BLaER1 (cell line): ENCODE data around the gene SERBP1.
A peak's percentile ranks its signal among the peaks of the same experiment; 100 is the strongest.
"Not testable (repeated sequence)": the region's sequence is repeated elsewhere in the genome, so short reads cannot be mapped to it uniquely, and the experiment has no call there.

Experiments used
- H3K27ac ChIP-seq: shearing (Covaris generic); formaldehyde crosslinking; 2 replicates; pipeline ENCODE4 v1.8.1; 2022
- H3K27me3 ChIP-seq: shearing (Covaris generic); formaldehyde crosslinking; 2 replicates; pipeline ENCODE4 v1.8.1; 2022
- H3K36me3 ChIP-seq: shearing (Covaris generic); formaldehyde crosslinking; 2 replicates; pipeline ENCODE4 v1.8.1; 2022
- H3K4me1 ChIP-seq: shearing (Covaris generic); formaldehyde crosslinking; 2 replicates; pipeline ENCODE4 v1.8.1; 2022
- H3K4me2 ChIP-seq: shearing (Covaris generic); formaldehyde crosslinking; 2 replicates; pipeline ENCODE4 v1.8.1; 2022
- H3K4me3 ChIP-seq: shearing (Covaris generic); formaldehyde crosslinking; 2 replicates; pipeline ENCODE4 v1.8.1; 2022
- H3K9ac ChIP-seq: shearing (Covaris generic); formaldehyde crosslinking; 2 replicates; pipeline ENCODE4 v1.8.1; 2022
- H3K9me3 ChIP-seq: shearing (Covaris generic); formaldehyde crosslinking; 2 replicates; pipeline ENCODE4 v1.8.1; 2022
- H4K20me1 ChIP-seq: shearing (Covaris generic); formaldehyde crosslinking; 2 replicates; pipeline ENCODE4 v1.8.1; 2022
- Cebpa-rat ChIP-seq: shearing (Covaris generic); IDR thresholded peaks from 2 replicates; pipeline ENCODE4 v1.8.1; 2022

SERBP1 gene

GRCh38 chr1:67463298-67463955, 33.2 kb upstream of the SERBP1 start:
- Histone ChIP-seq H3K27me3 (no peaks in the 10 kb centered on the region), H3K4me3 (no peak overlapping the region), H3K4me1 (no peaks in the 10 kb centered on the region), H4K20me1 (no peaks in the 10 kb centered on the region), H3K36me3 (no peaks in the 10 kb centered on the region), H3K27ac (no peak overlapping the region), H3K9me3 (no peaks in the 10 kb centered on the region), H3K9ac (no peak overlapping the region), H3K4me2 (no peak overlapping the region)
- TF ChIP-seq Cebpa-rat, result no peak

- no peaks in the 10 kb centered on the region for H3K4me1 ChIP-seq
- no peak for TF ChIP-seq Cebpa-rat
- H4K20me1 ChIP-seq, result no peaks in the 10 kb centered on the region
- no peak overlapping the region for H3K27ac ChIP-seq
- H3K36me3 ChIP-seq, result no peaks in the 10 kb centered on the region
- no peak overlapping the region for H3K4me2 ChIP-seq
- H3K9ac ChIP-seq, result no peak overlapping the region
- no peaks in the 10 kb centered on the region for H3K9me3 ChIP-seq
- no peak overlapping the region for H3K4me3 ChIP-seq
- no peaks in the 10 kb centered on the region for H3K27me3 ChIP-seq
Observed at GRCh38 chr1:67460676-67461500, 30.7 kb upstream of the SERBP1 start.

DNA sequence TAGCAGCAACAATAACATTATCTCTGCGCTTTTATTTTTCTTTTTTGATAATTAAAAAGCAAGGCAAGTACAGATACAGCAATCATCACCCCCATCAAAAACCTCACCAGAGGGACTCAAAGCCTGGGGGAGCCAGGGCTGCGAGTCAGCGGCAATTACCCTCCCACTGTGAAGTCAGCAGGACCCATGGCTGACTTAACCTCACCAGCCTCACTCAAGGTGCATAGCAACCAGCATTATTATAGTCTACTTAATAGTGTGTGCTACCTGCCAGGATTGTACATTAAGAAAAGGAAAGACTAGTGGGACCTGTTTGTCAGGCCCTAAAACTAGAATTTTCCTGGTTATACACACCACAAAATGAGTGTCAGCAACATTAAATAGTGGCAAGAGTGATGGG, 28.9 kb upstream of the SERBP1 start:
- Histone ChIP-seq H3K4me2 (no peak overlapping the region), H4K20me1 (no peaks in the 10 kb centered on the region), H3K4me1 (no peaks in the 10 kb centered on the region), H3K27ac (no peak overlapping the region), H3K4me3 (no peak overlapping the region), H3K27me3 (no peaks in the 10 kb centered on the region), H3K9me3 (no peaks in the 10 kb centered on the region), H3K36me3 (no peaks in the 10 kb centered on the region), H3K9ac (no peak overlapping the region)
- TF ChIP-seq Cebpa-rat, result no peak

GRCh38 chr1:67458663-67459062, 28.5 kb upstream of the SERBP1 start:
- no peaks in the 10 kb centered on the region for H3K4me1 ChIP-seq
- no peak overlapping the region for H3K4me3 ChIP-seq
- H3K36me3 ChIP-seq, result no peaks in the 10 kb centered on the region
- H4K20me1 ChIP-seq, result no peaks in the 10 kb centered on the region
- no peak overlapping the region for H3K27ac ChIP-seq
- no peak overlapping the region for H3K9ac ChIP-seq
- no peak for TF ChIP-seq Cebpa-rat
- no peak overlapping the region for H3K4me2 ChIP-seq
- no peaks in the 10 kb centered on the region for H3K27me3 ChIP-seq
- H3K9me3 ChIP-seq, result no peaks in the 10 kb centered on the region

DNA sequence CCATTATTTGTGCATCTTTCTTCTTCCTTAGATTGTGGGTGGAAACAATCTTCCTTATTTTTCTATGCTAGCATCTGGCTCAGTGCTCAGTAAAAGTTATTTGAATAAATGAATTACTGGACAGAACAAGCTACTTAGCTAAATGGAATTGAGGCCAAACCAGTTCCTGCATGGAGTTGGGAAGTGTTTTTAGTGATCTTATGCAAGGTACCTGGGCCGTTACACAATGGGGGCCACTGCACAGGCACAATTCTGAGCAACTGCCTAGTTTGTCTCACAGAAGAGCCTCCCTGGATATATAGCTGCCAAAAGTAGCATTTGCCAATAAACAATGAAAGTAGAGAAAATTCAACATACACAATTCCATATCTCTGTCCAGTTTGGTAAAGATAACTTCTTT, 27.0 kb upstream of the SERBP1 start:
- Histone ChIP-seq H3K36me3 (no peaks in the 10 kb centered on the region), H3K4me3 (no peak overlapping the region), H3K27ac (no peak overlapping the region), H3K9me3 (no peaks in the 10 kb centered on the region), H3K27me3 (no peaks in the 10 kb centered on the region), H3K4me2 (no peak overlapping the region), H4K20me1 (no peaks in the 10 kb centered on the region), H3K9ac (no peak overlapping the region), H3K4me1 (no peaks in the 10 kb centered on the region)
- TF ChIP-seq Cebpa-rat, result no peak

DNA sequence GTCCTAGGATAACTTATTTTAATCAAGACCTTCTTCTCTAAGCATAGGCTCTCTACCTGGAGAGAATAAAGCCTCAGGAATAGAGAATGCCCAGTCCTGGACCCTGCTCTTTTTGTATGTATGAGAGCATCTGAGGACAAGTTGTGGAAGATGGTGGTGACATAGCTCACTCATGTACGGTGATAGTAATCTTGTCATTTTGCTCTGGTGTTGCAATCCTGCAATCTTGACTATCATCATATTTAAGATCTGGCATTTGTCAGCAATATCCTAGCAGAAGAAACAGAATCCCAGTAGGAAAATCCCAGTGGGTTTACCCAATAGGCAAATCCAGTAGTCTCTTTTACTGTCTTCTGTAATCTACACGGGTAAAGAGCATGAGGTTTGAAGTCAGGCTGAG, 21.6 kb upstream of the SERBP1 start:
- Histone ChIP-seq H3K4me3 (no peak overlapping the region), H3K9ac (no peak overlapping the region), H3K9me3 (no peaks in the 10 kb centered on the region), H3K4me1 (peaks cover 6% of the 10 kb centered on the region), H4K20me1 (no peaks in the 10 kb centered on the region), H3K36me3 (no peaks in the 10 kb centered on the region), H3K27me3 (no peaks in the 10 kb centered on the region), H3K27ac (no peak overlapping the region), H3K4me2 (no peak overlapping the region)
- no peak for TF ChIP-seq Cebpa-rat

DNA sequence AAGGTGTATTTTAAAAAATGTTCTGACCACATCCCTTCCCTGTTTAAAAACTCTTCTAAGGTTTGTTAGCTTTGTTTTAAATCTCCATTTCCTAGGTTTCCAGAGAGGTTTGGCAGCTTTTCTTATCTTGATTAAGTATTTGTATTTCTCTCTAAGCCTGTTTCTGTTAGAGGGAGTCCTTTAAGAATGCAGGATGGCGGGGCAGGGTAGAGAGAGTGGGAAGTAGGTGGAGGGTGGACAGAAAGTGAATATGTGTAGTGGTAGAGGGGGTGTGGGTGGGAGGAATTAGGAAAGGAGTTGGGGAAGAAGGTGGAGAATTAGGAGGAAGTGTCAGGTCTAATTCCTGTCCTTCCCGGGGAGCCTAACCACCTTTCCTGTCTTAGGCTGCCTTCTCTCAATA, 21.2 kb upstream of the SERBP1 start:
- no peak overlapping the region for H3K4me2 ChIP-seq
- no peaks in the 10 kb centered on the region for H3K27me3 ChIP-seq
- H3K4me3 ChIP-seq, result no peak overlapping the region
- no peaks in the 10 kb centered on the region for H4K20me1 ChIP-seq
- peaks cover 11% of the 10 kb centered on the region for H3K4me1 ChIP-seq
- no peaks in the 10 kb centered on the region for H3K36me3 ChIP-seq
- H3K9me3 ChIP-seq, result no peaks in the 10 kb centered on the region
- H3K9ac ChIP-seq, result no peak overlapping the region
- no peak for TF ChIP-seq Cebpa-rat
- H3K27ac ChIP-seq, result no peak overlapping the region

DNA sequence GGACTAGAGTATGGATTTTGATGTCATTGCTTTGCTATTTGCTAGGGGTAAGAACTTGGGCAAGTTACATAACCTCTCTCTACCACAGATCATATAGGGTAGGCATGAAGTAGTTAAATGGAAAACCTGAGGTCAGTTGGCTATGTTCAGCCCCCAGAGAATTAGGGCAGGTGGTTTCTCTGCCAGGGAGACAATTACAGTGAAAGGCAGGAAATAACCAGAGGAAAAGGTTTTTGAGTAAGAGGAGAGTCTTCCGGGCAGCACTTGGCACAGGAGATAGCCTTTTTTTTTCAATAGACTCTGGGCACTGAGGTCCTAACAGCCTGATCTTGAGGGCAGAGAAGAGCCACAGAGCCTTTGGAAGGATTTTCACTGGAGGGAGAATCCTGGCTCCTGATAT, 16.7 kb upstream of the SERBP1 start:
- H3K27me3 ChIP-seq, result no peaks in the 10 kb centered on the region
- TF ChIP-seq Cebpa-rat, result no peak
- H3K36me3 ChIP-seq, result no peaks in the 10 kb centered on the region
- peaks cover 23% of the 10 kb centered on the region for H3K4me1 ChIP-seq
- no peaks in the 10 kb centered on the region for H4K20me1 ChIP-seq
- H3K27ac ChIP-seq, result no peak overlapping the region
- H3K9ac ChIP-seq, result no peak overlapping the region
- peak overlapping the region; percentile 43 for H3K4me2 ChIP-seq
- H3K9me3 ChIP-seq, result no peaks in the 10 kb centered on the region
- H3K4me3 ChIP-seq, result no peak overlapping the region

- H3K4me1 ChIP-seq, result peaks cover 32% of the 10 kb centered on the region
- H3K4me3 ChIP-seq, H3K27me3 ChIP-seq, H3K9ac ChIP-seq, H4K20me1 ChIP-seq, H3K27ac ChIP-seq, H3K36me3 ChIP-seq, H3K9me3 ChIP-seq: not testable (repeated sequence)
- H3K4me2 ChIP-seq, result peak overlapping the region; percentile 43; the same call in 1 of the 2 replicates
Observed at GRCh38 chr1:67446014-67446413, 15.8 kb upstream of the SERBP1 start.

GRCh38 chr1:67441739-67442281, 11.6 kb upstream of the SERBP1 start:
- H4K20me1 ChIP-seq, result no peaks in the 10 kb centered on the region
- TF ChIP-seq Cebpa-rat, result no peak

More at GRCh38 chr1:67441739-67442281, 11.6 kb upstream of the SERBP1 start:
- Histone ChIP-seq H3K4me2 (peak overlapping the region; percentile 66), H3K36me3 (no peaks in the 10 kb centered on the region), H3K4me1 (peaks cover 34% of the 10 kb centered on the region), H3K4me3 (no peak overlapping the region), H3K27me3 (no peaks in the 10 kb centered on the region), H3K9me3 (no peaks in the 10 kb centered on the region), H3K9ac (peak overlapping the region; percentile 6; the same call in 1 of the 2 replicates), H3K27ac (peak overlapping the region; percentile 55)
